Hypothalamus (tissue), 51 donors: Measurements from ENCODE around the gene STXBP2.

Experiments used
- DNase-seq, 51 donors: peaks; one replicate each; lab custom pipeline; 2025; lab: John Stamatoyannopoulos, UW

STXBP2 gene

DNA sequence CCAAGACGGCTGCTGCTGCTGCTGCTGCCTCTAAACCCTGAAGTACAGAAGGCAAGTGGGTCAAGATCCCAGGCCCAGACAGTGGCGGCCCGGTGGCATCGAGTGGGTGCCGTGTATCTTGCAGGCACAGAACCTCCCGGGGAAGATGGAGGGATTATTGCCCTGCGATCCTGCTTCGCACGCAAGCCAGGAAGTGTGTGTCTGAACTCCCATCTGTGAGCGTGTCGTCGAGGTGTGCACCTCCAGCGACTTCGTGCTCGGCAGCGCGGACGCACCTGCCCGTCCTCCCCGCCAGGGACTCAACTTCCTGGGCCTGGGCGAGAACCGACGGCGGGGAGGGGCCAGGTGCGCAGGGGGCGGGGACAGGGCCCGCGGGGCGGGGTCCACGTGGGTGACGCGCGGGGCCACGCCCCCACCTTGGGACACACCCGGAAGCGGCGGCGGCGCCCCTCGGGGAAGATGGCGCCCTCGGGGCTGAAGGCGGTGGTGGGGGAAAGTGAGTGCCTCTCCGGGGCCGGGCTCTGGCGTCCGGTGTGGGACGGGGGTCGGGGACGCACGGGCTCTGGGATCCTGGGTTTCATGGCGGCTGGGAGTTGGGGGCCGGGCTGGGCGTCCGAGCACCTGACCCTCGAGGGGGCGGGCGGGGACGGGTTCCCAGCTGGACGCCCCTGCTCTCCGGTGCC lies at the start of gene STXBP2:
STXBP2 (plus strand) TSS at position 420 of the 683 bp plus-strand sequence; CDS start at position 460, 40 bp downstream.
- peak in 8 of 51 donors; percentile 4 to 38 (median 10) for DNase-seq

DNA sequence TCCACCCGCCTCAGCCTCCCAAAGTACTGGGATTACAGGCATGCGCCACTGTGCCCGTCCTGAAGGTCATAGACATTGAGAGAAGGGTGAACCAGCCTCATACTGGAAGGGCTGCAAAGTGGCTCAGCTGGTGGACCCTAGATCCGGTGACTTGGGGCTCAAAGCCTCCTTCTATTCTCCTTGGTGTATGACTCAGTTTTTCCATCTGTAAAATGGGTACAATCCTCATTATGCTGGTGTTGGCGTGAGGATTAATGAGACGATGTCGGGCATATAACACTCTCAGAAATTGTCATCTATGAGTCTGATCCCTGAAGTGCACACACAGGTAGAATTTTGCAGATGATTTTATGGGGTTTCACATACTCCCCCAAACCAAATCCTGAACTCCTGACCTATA lies 47.1 kb upstream of the STXBP2 start:
- DNase-seq: no peak

DNA sequence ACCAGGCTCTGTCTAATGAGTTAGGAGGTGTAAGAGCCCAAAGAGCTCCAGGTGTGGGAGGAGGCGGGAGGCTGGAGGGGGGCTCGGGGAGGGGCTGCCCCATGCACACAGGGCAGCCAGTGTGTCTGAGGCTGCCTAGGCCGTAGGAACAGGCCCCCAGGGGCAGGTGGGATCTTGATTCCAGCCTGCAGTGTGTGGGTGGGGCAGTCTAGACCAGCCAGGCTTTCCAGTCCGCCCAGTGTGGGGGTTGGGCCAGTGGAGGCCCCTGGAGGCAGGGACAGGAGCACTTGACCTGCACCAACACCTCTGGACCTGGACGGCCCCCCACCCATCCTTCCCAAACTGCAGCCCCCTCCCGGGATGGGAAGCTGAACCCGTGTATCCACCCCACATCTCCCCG lies 46.7 kb upstream of the STXBP2 start:
- no peak for DNase-seq

DNA sequence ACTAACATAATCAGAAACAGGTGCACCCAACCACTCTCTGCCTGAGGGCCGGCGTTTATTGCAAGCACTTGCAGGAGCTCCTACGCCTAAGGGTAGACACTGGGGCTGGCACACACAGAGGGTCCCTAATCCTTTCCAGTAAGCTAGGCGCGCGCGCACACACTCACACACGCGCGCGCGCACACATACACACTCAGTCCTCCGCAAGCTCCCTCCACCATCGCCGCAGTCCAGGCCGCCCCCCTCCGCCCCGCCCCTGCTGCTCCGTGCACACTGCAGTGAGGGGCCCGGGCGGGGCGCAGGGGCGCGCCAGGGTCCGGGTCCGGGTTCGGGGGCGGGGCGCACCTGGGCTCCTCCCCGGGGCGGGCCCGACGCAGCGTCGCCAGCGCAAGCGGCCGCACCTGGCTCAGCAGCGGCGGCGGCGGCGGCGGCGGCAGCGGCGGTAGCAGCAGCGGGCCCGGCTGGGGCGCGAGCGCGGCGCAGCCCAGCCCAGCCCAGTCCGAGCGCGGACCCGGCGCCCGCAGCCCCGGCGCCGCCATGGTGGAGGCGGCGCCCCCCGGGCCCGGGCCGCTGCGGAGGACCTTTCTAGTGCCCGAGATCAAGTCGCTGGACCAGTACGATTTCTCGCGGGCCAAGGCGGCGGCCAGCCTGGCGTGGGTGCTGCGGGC lies 41.3 kb upstream of the STXBP2 start, which contains the start of gene CAMSAP3:
CAMSAP3 (plus strand) TSS at position 398 of the 668 bp plus-strand sequence; CDS start at position 538, 140 bp downstream.
- peak in 16 of 51 donors; percentile 7 to 41 (median 17) for DNase-seq

DNA sequence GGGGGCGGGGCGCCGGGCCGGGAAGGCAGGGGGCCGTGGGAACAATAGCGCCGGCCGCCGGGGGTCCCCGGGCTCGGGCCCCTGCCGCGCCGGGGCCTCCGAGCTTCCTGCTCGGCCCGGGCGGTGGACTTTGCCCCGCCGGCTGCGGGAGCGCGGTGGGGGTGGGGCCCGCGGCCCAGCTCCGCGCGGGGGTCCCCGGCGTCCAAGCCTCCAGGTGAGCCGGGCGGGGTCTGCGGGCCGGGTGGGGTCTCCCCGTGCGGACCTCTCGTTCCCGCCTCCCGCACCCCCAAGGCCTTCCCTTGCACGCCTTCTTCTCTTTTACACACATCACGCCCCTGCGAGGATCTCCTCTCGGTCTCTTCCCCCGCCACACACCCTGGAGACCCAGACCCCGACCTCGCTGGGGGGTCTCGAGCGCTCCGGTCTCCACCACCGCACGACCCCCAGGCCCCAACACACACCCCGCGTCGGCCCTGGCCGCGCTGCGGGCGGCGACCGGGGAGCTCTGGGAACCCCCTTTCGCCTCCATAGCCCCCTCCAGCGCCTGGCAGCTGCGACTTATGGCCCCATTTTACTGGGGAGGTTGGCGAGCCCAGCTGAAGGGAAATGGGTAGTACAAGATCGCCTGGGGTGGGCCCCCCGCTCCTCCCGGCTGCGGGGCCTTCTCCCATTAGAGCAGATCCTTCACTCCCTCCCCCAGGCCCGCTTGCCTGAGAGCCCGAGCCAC lies 40.5 kb upstream of the STXBP2 start:
- no peak for DNase-seq

DNA sequence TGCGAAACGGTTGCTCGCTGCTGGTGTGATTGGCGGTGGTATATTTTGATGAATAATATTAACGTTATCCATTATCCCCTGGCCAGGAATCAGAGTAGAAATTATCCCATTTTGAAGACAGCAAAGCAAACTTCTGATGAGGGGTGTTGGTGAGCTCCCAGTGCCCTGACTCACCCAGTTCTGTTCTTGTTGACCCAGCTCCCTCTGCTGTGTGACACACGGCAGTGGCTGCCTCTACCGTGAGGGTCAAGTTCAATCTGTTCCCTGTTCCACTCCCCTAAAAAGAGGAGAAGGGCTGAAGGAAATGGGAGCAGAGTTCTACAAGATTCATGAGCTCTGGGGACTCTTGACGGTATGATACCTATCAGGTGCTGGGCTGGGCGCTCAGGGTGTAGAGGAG lies 39.2 kb upstream of the STXBP2 start:
- no peak for DNase-seq

DNA sequence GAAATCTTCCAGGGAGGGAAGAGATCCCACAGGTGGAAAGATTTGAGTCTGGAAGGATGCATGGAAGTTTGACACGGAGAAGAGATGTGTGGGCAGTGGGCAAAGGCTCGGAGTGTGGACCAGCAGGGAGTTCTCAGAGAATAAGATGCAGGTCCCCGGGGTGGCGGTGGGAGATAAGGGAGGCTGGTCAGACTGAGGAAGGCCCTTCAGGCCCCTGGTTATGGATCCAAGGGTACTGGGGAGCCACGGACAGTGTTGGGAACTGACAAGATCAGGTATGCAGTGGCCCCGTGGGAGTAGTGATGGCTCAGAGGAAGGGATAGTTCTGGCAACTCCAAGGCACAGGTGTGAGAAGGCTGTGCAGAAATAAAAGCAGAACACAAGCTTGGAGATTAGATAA lies 38.7 kb upstream of the STXBP2 start:
- no peak for DNase-seq

DNA sequence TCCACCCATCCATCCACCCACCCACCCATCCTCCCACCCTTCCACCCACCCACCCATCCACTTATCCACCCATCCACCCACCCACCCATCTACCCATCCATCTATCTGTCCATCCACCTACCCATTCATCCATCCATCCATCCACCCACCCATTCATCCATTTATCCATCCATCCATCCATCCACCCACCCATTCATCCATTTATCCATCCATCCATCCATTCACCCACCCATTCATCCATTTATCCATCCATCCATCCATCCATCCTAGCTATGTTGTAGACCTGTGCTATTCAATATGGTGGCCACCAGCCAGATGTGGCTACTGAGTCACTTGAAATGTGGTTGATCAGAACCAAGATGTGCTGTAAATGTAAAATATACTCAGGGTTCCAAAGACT lies 36.2 kb upstream of the STXBP2 start:
- no peak for DNase-seq

DNA sequence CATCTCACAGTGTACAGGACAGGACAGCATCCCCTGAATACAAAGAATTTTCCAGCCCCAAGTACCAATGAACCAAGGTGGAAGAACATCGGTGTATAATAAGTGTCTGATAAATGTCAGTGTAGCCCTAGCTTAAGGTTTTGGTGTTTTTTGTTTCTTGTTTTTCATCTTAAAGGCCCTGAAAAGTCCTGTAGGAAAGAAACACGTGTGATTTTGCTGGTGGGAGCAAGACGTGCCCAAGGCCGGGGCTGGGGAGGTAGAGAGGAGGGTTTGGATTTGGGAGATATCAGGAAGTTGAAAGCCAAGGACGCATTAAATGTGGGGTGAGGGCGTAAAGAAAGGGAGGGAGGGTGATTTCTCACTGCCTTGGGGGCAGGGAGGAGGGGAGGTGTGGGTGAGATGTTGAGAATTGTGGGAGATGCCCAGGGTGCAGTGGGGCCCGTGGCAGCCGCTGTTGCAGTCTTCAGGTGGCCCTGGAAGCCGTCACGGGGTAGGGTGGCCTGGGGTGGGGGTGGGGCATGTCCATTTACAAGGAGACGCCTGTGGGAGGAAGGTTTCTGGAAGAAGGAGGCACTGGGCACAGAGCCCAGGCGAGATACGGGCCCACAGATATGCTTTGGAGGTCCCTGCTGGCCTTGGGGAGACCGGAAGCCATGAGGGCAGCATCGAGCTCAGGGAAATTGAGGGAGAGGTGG lies 34.5 kb upstream of the STXBP2 start:
- no peak for DNase-seq

DNA sequence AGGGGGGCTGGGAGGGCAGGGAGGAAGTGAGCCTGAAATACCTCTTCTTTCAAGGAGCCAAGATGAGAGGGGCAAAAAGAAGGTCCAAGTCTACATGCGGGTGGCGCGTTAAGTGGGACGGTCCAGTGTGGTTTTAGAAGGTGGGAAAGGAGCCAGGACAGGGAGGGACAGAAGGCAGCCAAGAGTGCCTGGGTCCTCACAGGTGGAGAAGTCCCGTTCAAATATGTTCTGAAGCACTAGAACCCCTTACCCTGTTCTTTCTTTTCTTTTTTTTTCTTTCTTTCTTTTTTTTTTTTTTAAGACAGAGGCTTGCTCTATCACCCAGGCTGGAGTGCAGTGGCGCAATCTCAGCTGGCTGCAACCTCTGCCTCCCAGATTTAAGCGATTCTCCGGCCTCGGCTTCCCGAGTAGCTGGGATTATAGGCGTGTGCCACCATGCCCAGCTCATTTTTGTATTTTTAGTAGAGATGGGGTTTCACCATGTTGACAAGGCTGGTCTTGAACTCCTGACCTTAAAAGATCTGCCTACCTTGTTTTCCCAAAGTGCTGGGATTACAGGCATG lies 33.9 kb upstream of the STXBP2 start:
- DNase-seq: no peak

DNA sequence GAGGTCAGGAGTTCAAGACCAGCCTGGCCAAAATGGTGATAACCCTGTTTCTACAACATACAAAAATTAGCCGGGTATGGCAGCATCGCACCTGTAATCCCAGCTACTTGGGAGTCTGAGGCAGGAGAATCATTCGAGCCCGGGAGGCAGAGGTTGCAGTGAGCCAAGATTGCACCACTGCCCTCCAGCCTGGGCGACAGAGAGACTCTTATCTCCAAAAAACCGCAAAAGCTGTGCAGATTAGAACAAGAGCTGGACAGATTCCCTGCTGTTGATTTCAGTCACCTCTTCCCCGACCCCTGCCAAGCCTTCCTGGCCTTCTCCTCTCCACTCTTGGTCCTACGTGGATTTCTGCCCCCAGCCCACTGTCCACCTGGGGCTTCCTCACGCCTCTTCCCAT lies 33.0 kb upstream of the STXBP2 start:
- no peak for DNase-seq

DNA sequence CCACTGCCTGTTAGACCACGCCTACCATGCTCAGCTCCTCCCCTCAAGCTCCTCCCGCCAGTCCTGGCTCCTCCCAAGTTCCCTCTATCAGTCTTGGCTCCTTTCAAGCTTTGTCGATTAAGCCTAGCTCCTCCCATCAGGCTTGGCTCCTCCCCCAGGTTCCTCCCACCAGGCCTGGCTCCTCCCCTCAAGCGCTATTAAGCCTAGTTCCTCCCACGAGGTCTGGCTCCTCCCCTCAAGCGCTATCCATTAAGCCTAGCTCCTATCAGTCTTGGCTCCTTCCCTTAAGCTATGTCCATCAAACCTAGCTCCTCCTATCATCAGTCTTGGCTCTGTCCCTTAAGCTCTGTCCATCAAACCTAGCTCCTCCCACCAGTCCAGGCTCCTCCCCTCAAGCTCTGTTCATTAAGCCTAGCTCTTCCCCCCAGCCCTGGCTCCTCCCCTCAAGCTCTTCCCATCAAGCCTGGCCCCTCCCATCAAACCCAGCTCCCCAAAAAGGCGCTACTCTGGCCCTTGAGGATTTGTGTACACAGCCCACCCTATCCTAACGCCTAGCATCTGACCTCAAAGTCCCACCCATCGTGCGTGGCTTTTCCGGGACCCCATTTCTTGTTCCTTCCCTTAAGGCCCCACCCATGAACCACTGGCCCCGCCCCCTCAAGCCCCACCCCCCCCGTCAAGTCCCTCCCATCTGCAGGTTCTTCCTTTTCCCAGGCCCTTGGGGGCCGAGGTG lies 31.3 kb upstream of the STXBP2 start:
- no peak for DNase-seq

DNA sequence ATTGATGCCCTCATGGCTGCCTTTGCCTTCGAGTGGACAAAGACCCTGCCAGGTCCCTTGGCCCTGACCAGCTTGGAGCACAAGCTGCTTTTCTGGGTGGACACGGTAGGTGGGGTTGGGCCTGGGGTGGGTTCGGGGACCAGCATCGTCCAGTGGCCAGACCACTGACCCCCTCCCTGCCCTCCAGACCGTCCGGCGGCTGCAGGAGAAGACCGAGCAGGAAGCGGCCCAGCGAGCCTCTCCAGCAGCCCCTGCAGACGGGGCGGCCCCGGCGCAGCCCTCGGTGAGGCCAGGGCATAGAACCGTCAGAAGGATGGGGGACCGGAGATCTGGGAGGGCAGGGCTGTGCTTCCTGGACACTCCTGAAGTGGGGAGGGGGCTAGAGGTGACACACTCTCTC lies 30.6 kb upstream of the STXBP2 start:
- no peak for DNase-seq

DNA sequence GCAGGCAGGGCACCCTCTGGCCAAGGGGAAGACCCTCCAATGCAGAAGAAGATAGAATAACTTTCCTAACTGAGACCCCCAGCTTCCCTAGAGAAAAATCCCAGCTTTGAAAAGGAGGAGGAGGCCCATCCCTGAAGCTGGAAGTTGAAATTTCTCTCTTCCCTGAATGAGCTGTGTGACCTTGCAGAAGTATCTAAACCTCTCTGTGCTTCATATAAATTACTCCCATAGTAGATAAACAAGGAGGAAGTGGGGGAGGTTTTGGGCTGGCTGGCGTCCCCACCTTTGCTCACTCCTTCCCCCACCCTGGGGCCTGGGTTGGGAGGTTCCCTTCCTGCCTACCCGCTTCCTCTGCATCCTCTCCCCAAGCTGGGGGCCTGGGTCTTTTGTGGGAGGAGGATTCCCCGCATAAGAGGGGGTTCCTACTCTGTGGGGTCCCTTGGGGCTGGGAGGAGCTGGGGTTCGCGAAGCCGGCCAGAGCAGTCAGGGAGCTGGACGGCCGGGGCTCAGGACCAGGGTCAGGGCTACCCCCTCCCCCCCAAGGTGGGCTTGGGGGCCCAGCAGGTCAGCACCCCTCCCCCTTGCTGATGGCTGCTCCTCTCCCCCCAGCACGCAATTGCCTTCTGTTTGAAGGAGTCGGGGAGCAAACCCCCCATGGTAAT lies 29.6 kb upstream of the STXBP2 start:
- no peak for DNase-seq

DNA sequence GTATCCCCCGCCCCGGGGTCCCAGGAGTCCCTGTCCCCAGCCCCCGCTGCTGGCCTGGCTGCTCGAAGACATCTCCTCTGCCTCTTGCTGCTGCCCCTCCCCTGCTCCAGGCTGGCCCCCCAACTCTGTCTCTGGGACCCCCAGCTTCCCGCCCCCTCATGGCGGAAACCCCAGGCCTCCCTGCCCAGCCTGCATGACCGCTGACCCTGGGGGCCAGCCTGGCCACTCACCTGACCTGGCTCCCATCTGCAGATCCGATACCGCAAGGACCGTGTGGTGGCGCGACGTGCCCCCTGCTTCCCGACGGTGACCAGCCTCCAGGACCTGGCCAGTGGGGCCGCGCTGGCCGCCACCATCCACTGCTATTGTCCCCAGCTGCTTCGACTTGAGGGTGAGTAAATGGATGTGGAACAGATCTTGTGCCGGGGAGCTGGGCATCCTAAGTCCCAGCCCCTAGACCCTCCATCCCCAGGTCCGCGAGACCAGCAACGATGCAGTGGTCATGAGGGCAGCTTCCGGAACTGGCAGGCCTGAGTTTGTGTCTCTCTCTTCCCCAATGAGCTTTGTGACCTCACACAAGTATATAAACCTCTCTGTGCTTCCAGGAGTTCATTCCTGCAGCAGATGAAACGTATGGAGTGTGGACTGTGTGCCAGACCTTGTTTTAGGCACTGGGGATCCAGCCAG lies 28.9 kb upstream of the STXBP2 start:
- DNase-seq: no peak

DNA sequence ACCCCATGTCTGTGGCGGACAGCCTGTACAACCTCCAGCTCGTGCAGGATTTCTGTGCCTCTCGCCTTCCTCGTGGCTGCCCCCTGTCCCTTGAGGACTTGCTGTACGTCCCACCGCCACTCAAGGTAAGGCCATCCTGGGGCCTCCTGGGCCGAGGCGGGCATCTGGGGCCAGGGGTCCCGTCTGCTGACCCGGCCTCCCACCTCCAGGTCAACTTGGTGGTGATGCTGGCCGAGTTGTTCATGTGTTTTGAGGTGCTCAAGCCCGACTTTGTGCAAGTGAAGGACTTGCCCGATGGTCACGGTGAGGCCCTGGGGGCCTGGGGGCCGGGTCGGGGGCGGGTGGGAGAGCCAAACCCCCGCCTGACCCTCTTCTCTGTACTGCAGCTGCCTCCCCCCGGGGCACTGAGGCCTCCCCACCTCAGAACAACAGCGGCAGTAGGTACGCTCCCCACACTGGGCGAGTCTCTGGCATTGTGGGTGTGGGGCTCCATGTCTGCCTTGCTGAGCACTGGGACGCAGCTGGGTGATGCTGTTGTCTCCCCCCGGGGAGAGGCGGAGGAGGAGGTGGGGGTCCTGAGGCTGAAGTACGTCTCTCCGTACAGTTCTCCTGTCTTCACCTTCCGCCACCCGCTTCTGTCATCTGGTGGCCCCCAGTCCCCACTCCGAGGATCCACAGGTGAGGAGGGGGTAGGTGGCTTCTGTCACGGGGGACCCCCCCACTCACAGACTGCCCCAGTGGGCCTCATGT lies 26.2 kb upstream of the STXBP2 start:
- DNase-seq: no peak

DNA sequence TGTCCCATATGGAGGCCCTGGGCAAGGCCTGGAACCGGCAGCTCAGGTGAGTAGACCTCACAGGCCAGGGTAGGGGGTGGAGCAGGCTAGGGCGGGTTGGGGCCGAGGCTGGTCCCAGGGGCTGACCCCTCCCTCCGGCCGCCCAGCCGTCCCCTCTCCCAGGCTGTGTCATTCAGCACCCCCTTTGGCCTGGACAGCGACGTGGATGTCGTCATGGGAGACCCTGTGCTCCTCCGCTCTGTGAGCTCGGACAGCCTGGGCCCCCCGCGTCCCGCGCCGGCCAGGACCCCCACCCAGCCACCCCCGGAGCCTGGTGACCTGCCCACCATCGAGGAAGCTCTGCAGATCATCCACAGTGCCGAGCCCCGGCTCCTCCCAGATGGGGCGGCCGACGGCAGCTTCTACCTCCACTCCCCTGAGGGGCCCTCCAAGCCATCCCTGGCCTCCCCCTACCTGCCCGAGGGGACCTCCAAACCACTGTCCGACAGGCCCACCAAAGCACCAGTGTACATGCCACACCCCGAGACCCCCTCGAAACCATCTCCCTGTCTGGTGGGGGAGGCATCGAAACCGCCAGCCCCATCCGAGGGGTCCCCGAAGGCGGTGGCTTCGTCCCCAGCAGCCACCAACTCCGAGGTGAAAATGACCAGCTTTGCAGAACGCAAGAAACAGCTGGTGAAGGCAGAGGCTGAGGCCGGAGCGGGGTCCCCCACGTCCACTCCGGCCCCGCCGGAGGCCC lies 25.2 kb upstream of the STXBP2 start:
- DNase-seq: no peak
